Keratinocyte (primary cell): ENCODE data around the gene CLK4.

Experiments
- EZH2 ChIP-seq: IDR thresholded peaks from one replicate; pipeline ENCODE4 v1.6.1; 2012; ENCODE audit warnings: inconsistent platforms, mild to moderate bottlenecking, low read length, moderate library complexity
- TF ChIP-seq, protein P1 (sequence below), 3 experiments: IDR thresholded peaks in 1 of 3; conservative IDR thresholded peaks in 1 of 3; optimal IDR thresholded peaks in 1 of 3; 2 replicates in 2 of 3; 3 replicates in 1 of 3; pipeline versions ENCODE3 to v1.5.1; 2011; ENCODE audit warnings: low read length in 3 of 3, mild to moderate bottlenecking in 3 of 3, moderate library complexity in 2 of 3, control low read depth in 1 of 3, inconsistent platforms in 1 of 3; ENCODE audit not compliant: insufficient read depth in 2 of 3; ENCODE audit errors: extremely low read depth in 1 of 3

DNA sequence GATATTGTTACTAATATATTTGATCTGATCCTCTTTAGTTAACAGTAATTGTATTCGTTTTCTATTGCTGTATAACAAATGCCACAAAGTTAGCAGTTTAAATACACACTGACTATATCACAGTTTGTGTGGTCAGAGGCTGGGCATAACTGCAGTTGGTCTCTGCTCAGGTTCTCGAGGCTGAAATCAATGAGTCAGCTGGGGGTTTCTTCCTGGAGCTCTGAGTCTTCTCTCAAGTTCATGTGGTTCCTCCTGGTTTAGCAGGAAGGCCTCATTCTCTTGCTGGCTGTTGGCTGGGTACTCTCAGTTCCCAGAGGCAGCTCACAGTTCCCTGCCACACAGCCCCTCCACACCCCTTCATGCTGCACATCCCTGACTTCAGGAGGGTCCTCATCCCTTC, 57.4 kb downstream of the CLK4 start:
- TF ChIP-seq, protein P1, sequence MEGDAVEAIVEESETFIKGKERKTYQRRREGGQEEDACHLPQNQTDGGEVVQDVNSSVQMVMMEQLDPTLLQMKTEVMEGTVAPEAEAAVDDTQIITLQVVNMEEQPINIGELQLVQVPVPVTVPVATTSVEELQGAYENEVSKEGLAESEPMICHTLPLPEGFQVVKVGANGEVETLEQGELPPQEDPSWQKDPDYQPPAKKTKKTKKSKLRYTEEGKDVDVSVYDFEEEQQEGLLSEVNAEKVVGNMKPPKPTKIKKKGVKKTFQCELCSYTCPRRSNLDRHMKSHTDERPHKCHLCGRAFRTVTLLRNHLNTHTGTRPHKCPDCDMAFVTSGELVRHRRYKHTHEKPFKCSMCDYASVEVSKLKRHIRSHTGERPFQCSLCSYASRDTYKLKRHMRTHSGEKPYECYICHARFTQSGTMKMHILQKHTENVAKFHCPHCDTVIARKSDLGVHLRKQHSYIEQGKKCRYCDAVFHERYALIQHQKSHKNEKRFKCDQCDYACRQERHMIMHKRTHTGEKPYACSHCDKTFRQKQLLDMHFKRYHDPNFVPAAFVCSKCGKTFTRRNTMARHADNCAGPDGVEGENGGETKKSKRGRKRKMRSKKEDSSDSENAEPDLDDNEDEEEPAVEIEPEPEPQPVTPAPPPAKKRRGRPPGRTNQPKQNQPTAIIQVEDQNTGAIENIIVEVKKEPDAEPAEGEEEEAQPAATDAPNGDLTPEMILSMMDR (optimal IDR thresholded peaks at IDR 0.05 in 1 of 3, IDR thresholded peaks at IDR 0.05 in 1 of 3, conservative IDR thresholded peaks at IDR 0.05 in 1 of 3; ENCODE audit: extremely low read depth in 1 of 3, insufficient read depth in 2 of 3, low read length in 3 of 3): no peak
- no peak for TF ChIP-seq EZH2
